ENCODE results near the gene HYPK.
A peak's percentile ranks its signal among the peaks of the same experiment; 100 is the strongest.

HYPK gene

GRCh38 chr15:43800286-43801141, at the start of gene HYPK:
HYPK (plus strand) TSS chr15:43800599; CDS start chr15:43800623, 24 bp downstream.
- peak; percentile 91 for DNase-seq

- DNase-seq, result no peak
Measured at GRCh38 chr15:43751885-43752284, 48.5 kb upstream of the HYPK start.

- DNase-seq, result no peak
Measured at GRCh38 chr15:43762824-43763223, 37.6 kb upstream of the HYPK start.

- no peak for DNase-seq
Measured at GRCh38 chr15:43763819-43764446, 36.5 kb upstream of the HYPK start.

GRCh38 chr15:43769584-43770228, 30.7 kb upstream of the HYPK start:
- no peak for DNase-seq

- DNase-seq, result no peak
Measured at GRCh38 chr15:43771816-43772215, 28.6 kb upstream of the HYPK start.

GRCh38 chr15:43772624-43773023, 27.8 kb upstream of the HYPK start:
- DNase-seq, result no peak

GRCh38 chr15:43774062-43774461, 26.3 kb upstream of the HYPK start:
- no peak for DNase-seq

- no peak for DNase-seq
Measured at GRCh38 chr15:43775411-43775965, 24.9 kb upstream of the HYPK start.

GRCh38 chr15:43776101-43776717, 24.2 kb upstream of the HYPK start:
- no peak for DNase-seq

GRCh38 chr15:43776718-43777266, 23.6 kb upstream of the HYPK start, which contains the start of gene ELL3:
ELL3 (minus strand) TSS chr15:43776966; CDS start chr15:43776901, 65 bp downstream.
- DNase-seq, result peak; percentile 74

GRCh38 chr15:43777267-43777914, 23.0 kb upstream of the HYPK start:
- DNase-seq, result peak; percentile 79

- DNase-seq, result no peak
Measured at GRCh38 chr15:43779016-43779415, 21.4 kb upstream of the HYPK start.

- no peak for DNase-seq
Measured at GRCh38 chr15:43789409-43789808, 11.0 kb upstream of the HYPK start.

GRCh38 chr15:43791993-43792760, 8.2 kb upstream of the HYPK start, which contains the start of gene SERF2:
SERF2 (plus strand) TSS chr15:43792320; CDS start chr15:43792377, 57 bp downstream.
- DNase-seq, result peak; percentile 99

GRCh38 chr15:43792761-43793476, 7.5 kb upstream of the HYPK start:
- DNase-seq, result no peak

GRCh38 chr15:43793647-43794046, 6.8 kb upstream of the HYPK start:
- DNase-seq, result no peak

GRCh38 chr15:43794269-43795037, 5.9 kb upstream of the HYPK start:
- DNase-seq, result no peak

GRCh38 chr15:43795197-43795596, 5.2 kb upstream of the HYPK start:
- DNase-seq, result no peak

GRCh38 chr15:43795997-43796396, 4.4 kb upstream of the HYPK start:
- no peak for DNase-seq
